Stimulated activated CD8-positive, alpha-beta memory T cell treated with anti-CD3 and anti-CD28 coated beads, Interleukin-15, amount 100 ng/mL, for 1 hour (primary cell): ENCODE results near the gene AKAP7.
"Not testable (repeated sequence)": the region's sequence is repeated elsewhere in the genome, so short reads cannot be mapped to it uniquely, and the experiment has no call there.

Source experiments
- DNase-seq: peaks from one replicate; pipeline ENCODE4 v3.0.0-alpha.2; 2020; ENCODE audit warnings: low read depth

Gene AKAP7

GRCh38 chr6:131257104-131257503 is 121.8 kb downstream of the AKAP7 start:
- no peak for DNase-seq

GRCh38 chr6:131258010-131258652 is 122.9 kb downstream of the AKAP7 start:
- DNase-seq = no peak

DNA sequence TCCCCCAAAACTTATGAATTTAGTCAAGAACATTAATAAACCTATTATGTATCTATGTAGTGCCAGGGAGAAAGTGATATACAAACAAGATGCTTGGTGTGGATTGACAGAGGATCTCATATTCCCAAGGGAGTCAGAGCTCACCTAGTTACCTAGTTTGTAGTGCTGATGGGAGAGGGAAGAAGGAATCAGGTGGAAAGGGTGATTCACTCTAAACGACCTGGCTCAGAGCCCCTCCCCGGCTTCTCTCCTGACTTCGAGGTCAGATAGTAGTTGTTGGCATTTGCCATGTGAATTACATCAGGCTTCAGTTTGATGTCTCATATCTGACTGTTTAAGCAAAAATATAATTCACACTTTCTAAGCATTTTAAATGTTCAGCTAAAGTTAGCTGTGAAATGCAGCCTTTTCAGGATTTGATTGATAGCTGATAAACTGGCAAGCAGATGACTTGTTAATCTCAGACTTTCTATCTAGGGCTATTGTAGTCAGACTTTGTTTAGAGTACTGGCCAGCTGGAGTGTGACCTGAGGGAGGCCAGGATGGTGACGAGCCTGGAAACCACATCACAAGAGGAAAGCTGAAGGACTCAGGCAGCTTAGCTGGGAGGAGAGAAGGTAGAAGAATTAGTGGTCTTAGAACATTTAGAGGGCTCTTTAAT is 123.7 kb downstream of the AKAP7 start:
- no peak for DNase-seq

GRCh38 chr6:131260960-131261359 is 125.7 kb downstream of the AKAP7 start:
- DNase-seq = not testable (repeated sequence)

DNA sequence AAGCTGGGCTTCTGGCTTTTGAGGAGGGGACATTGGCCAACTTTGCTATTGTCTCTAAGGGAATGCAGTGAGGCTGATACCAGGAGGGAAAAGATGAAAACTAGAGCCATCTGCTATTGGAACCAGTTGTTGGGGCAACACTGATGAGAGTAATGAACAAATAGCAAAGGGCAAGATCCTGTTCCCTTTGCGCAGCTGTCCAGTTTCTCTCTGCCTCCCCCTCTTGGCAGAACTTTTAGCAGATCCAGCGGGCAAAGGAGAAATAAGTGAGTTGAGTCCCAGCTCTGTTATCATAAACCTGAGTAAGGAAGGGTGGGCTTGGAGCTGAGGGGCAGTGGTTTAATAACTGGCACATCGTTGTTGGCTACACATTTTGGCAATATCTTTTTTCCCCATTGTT is 126.8 kb downstream of the AKAP7 start:
- DNase-seq = no peak

DNA sequence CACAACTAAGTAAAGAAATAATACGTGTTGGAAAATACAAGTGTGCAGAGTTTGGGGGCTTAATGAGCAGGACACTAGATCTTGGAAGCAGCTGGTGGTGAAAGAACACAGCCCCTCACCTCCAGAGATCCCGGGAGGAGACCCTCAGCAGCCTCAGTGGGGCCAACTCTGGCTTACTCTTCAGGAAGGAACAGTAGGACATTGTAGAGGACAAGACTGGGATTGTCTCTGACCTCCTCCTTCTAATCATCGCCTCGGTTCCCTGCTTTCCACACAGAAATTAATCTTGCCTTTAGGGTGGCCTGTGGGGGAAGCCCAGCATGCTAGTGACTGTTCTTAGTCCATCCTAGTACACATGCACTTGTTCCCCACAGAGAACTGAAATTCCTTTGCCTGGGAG is 130.7 kb downstream of the AKAP7 start:
- no peak for DNase-seq

GRCh38 chr6:131268303-131268702 is 133.0 kb downstream of the AKAP7 start:
- DNase-seq = no peak

DNA sequence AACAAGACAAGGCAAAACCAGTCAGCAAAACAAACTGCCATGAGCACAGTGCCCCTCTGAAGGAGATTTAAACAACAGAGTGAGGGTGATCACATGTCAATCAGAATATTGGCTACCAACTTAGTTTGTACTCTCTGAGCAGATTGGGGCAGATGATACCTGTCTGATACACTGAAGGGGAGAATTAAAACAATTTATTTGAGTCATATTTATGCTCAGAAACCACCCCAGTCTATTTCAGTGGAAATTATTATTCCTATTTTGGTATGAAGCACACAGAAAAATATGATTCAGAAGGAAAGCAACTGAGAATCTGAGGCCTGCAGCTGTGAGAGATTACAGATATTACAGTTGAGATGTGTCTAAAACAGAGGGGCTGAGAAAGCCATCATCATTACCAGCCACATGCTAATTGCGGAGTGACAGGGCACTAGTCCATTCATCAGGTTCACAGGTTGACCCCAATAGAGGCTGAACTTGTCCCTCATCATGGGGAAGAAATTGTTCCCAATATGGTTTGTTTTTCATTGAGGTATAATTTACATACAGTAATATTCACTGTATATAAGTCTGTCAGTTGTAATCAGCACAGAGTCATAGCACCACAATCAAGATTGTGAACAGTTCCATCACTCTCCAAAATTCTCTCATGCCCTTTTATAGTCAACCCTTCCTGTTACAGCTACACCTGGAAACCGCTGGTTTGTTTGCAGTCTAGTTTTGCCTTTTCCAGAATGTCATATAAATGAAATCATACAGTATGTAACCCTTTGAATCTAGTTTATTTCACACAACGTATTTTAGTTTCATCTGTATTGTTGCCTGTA is 134.5 kb downstream of the AKAP7 start:
- DNase-seq = no peak

DNA sequence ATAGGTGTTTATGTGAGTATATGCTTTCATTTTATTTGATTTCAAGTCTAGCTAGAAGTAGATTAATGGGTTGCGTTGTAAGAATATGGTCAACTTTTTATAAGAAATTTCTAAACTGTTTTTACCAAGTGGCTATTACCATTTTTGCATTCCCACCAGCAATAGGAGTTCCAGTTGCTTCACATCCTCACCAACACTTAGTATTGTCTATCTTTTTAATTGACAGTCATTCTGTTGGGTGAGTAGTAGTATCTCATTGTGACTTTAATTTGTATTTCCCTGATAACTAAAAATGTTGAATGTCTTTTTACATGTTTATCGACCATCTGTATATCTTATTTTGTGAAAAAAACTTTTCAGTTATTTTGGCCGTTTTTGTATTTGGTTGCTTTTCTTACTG is 135.3 kb downstream of the AKAP7 start:
- no peak for DNase-seq

DNA sequence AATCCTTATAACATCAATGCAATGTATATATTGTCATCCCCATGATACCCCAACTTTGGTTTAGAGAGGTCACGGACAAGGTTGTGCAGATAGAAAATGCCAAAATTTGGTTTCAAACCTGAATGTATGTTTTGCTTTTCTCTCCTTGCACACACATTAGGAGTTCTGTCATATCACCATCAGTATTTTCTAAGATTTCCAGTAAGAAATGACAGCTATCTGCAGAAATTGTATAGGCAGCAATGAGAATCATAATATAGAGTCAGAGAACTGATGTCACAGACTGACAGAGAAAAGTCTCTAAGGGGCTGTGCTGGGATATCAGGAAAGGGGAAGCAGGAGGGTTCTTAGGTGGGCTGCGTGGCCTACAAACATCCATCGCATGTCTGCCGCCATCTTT is 140.0 kb downstream of the AKAP7 start:
- no peak for DNase-seq

DNA sequence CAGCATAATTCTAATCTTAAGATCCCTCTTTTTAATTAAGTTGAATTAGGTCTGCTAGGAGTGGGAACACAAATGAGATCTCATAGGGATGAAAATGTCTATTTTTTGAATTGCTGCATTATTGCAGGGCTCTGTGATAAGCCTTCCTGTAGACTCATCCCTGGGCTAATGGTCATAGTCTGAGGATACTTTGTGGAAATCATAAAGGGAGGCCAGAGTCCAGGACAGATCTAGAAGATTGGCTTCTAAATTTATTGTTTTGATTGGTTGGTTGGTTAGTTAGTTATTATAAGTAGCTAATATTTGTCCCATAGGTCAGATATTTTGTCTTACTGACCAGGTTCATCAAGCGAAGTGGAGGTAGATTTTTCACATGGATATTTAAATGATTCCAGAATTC is 142.3 kb downstream of the AKAP7 start:
- DNase-seq = no peak

- DNase-seq = peak; percentile 30
Observed at GRCh38 chr6:131281471-131282270, 146.4 kb downstream of the AKAP7 start.

DNA sequence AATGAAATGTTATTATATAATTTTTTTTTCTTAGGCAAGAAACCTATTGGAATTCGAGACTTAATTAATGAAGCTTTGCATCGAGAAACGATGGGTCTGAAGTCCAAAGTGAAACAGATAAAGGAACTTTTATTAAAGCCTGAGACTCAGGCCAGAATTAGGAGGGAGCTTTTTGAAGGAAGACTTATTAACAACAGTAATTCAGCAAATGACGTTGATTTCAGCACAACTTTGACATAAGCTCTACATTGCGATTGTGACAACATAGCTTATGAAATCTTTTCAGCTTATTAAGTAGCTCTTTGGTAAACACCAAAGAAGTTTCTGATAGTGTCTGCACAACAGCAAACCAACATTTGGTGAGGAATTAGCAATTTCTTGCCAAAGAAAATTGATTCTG is 147.1 kb downstream of the AKAP7 start:
- DNase-seq = no peak

- no peak for DNase-seq
Observed at GRCh38 chr6:131283466-131284175, 148.4 kb downstream of the AKAP7 start.

DNA sequence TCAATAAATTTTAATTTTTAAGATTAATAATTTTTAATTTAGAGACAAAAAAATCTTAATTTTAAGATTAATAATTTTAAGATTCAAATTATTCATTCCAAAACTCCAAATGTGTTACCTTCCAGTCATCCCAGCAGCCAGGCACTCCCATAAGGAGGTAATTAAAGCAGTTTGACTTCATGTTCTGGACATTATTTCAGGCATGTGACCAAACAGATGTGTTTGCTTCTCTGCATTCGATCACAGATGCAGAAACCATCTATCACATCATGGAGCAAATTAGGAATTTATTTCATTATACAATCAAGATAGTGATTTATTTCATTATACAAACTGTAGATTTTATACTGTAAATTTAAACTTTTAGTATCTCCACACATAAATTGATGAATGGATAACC is 150.3 kb downstream of the AKAP7 start:
- no peak for DNase-seq

GRCh38 chr6:131286469-131287040 is 151.3 kb downstream of the AKAP7 start:
- no peak for DNase-seq

GRCh38 chr6:131288214-131288613 is 152.9 kb downstream of the AKAP7 start:
- no peak for DNase-seq

GRCh38 chr6:131290955-131291354 is 155.7 kb downstream of the AKAP7 start:
- DNase-seq = no peak

DNA sequence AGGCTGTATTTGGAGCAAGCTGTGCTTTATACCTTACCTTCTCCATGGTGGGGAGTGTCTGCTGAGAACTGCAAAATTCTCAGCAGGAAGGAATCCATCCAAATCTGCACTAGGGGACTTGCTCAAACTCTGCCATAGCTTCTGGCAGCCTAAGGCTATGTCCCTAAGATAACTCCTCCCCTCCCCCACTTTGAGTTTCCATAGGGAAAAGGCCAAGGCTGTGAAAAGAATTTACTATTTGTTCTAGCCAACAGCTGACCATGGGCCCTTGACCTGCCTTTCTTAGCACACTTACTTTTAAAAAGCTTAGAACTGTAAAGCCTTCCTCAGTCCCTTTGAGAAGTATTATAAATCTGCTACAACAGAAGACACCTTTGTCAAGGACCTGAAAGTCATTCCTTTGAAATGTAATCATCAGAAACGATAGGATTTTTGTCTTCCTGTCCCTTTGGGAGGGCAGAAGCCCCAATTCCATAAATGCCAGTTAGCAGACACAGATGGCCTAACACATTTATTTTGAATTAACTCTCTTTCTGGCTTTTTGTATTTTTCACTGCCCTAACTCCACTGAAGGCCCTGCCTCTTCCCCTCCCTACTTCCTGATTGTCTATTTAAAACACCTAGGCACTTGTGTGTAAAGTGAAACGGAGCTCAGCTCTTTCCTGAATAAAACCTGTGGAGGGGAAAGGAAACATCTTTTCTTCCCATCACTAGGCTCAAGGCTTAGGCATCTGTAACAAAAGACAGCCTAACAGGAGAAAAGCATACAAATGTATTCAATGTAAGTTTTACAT is 157.1 kb downstream of the AKAP7 start:
- no peak for DNase-seq

GRCh38 chr6:131293472-131293911 is 158.2 kb downstream of the AKAP7 start:
- DNase-seq = no peak
